Tibial nerve (tissue), 3 donors: ENCODE results near the gene MARS1.

Experiments used
- CTCF ChIP-seq, 5 experiments: fragments of 200-600 bp in 3 of 5; fragments of 450-650 bp in 2 of 5; sonication (generic) in 3 of 5; IDR thresholded peaks; one replicate each; pipeline ENCODE4 v1.5.1; 2016 to 2019; ENCODE audit warnings: antibody characterized with exemption in 5 of 5, mild to moderate bottlenecking in 3 of 5, moderate library complexity in 2 of 5
- POLR2A ChIP-seq, 2 donors: fragments of 450-650 bp; IDR thresholded peaks; one replicate each; pipeline ENCODE4 v1.6.1; 2017; ENCODE audit warnings: antibody characterized with exemption in 2 of 2, mild to moderate bottlenecking in 2 of 2, moderate library complexity in 2 of 2

- TF ChIP-seq CTCF (IDR thresholded peaks at IDR 0.05) = no peak
- TF ChIP-seq POLR2A (IDR thresholded peaks at IDR 0.05) = no peak
These were observed 10.7 kb upstream of the MARS1 start for GRCh38 chr12:57476993-57477709.
